Subcutaneous abdominal adipose tissue (tissue), 5 donors: ENCODE data around the gene SDS.

ENCODE experiments used
- H3K27ac ChIP-seq: one replicate; pipeline ENCODE4 v1.7.0; 2013; ENCODE audit warnings: low read depth, mild to moderate bottlenecking, inconsistent platforms, low read length, moderate library complexity
- H3K27me3 ChIP-seq, 5 donors: one replicate each; pipeline ENCODE4 v1.7.0; 2013; ENCODE audit warnings: low read length in 5 of 5, inconsistent platforms in 1 of 5; ENCODE audit not compliant: control insufficient read depth in 5 of 5, insufficient read depth in 4 of 5
- H3K36me3 ChIP-seq, 5 donors: one replicate each; pipeline ENCODE4 v1.7.0; 2013; ENCODE audit warnings: low read length in 5 of 5; ENCODE audit not compliant: control insufficient read depth in 5 of 5, insufficient read depth in 5 of 5
- H3K4me1 ChIP-seq, 5 donors: one replicate each; pipeline ENCODE4 v1.7.0; 2013; ENCODE audit warnings: low read length in 5 of 5, mild to moderate bottlenecking in 3 of 5, moderate library complexity in 1 of 5; ENCODE audit not compliant: control insufficient read depth in 5 of 5, insufficient read depth in 5 of 5
- H3K4me3 ChIP-seq, 5 donors: one replicate each; pipeline ENCODE4 v1.7.0; 2013; ENCODE audit warnings: low read length in 5 of 5, low read depth in 1 of 5
- H3K9ac ChIP-seq, 5 donors: one replicate each; pipeline ENCODE4 v1.7.0; 2013; ENCODE audit warnings: low read length in 5 of 5, mild to moderate bottlenecking in 4 of 5, moderate library complexity in 3 of 5
- H3K9me3 ChIP-seq, 5 donors: one replicate each; pipeline ENCODE4 v1.7.0; 2013; ENCODE audit warnings: low read length in 5 of 5; ENCODE audit not compliant: control insufficient read depth in 5 of 5
- donor health status: healthy.
- donor health status: healthy.
- donor health status: healthy.
- donor health status: healthy.
- donor health status: healthy.

The SDS gene

GRCh38 chr12:113401066-113402000 is 2.4 kb downstream of the SDS start:
- Histone ChIP-seq H3K9ac (no peak overlapping the region), H3K36me3 (no peaks in the 10 kb centered on the region), H3K9me3 (no peaks in the 10 kb centered on the region), H3K27me3 (peaks cover 0 to 12% (median 6%) of the 10 kb centered on the region in 5 donors), H3K4me1 (peaks cover 0 to 14% (median 5%) of the 10 kb centered on the region in 5 donors), H3K27ac (no peak overlapping the region), H3K4me3 (peak overlapping the region in 1 of 5 donors; percentile 6)

- Histone ChIP-seq H3K27me3 (peaks cover 0 to 12% (median 6%) of the 10 kb centered on the region in 5 donors), H3K27ac (no peak overlapping the region), H3K4me1 (peaks cover 0 to 14% (median 5%) of the 10 kb centered on the region in 5 donors), H3K4me3 (no peak overlapping the region), H3K9me3 (peaks cover 0 to 3% (median 0%) of the 10 kb centered on the region in 5 donors), H3K9ac (no peak overlapping the region), H3K36me3 (no peaks in the 10 kb centered on the region)
These were observed 3.3 kb downstream of the SDS start for GRCh38 chr12:113400362-113400761.

- Histone ChIP-seq H3K4me1 (peaks cover 0 to 11% (median 5%) of the 10 kb centered on the region in 5 donors), H3K9me3 (peaks cover 0 to 4% (median 0%) of the 10 kb centered on the region in 5 donors), H3K36me3 (no peaks in the 10 kb centered on the region), H3K27me3 (peaks cover 0 to 12% (median 6%) of the 10 kb centered on the region in 5 donors), H3K4me3 (no peak overlapping the region), H3K27ac (no peak overlapping the region), H3K9ac (no peak overlapping the region)
These were observed 4.2 kb downstream of the SDS start for GRCh38 chr12:113399490-113399889.

- peaks cover 0 to 3% (median 2%) of the 10 kb centered on the region in 5 donors for H3K4me1 ChIP-seq
- H3K27ac ChIP-seq, result no peak overlapping the region
- no peak overlapping the region for H3K4me3 ChIP-seq
- H3K9me3 ChIP-seq, result peaks cover 0 to 4% (median 0%) of the 10 kb centered on the region in 5 donors
- peaks cover 0 to 12% (median 6%) of the 10 kb centered on the region in 5 donors for H3K27me3 ChIP-seq
- H3K36me3 ChIP-seq, result no peaks in the 10 kb centered on the region
- no peak overlapping the region for H3K9ac ChIP-seq
These were observed 5.1 kb downstream of the SDS start for GRCh38 chr12:113398346-113399290.

GRCh38 chr12:113397497-113398197 is 6.0 kb downstream of the SDS start:
- no peak overlapping the region for H3K9ac ChIP-seq
- H3K4me1 ChIP-seq, result no peaks in the 10 kb centered on the region

GRCh38 chr12:113396828-113397496 is 6.7 kb downstream of the SDS start:
- no peak overlapping the region for H3K27ac ChIP-seq
- H3K4me1 ChIP-seq, result no peaks in the 10 kb centered on the region
- peaks cover 0 to 12% (median 6%) of the 10 kb centered on the region in 5 donors for H3K27me3 ChIP-seq
- H3K36me3 ChIP-seq, result peaks cover 0 to under 1% (median 0%) of the 10 kb centered on the region in 5 donors
- peaks cover 0 to 5% (median 2%) of the 10 kb centered on the region in 5 donors for H3K9me3 ChIP-seq
- no peak overlapping the region for H3K9ac ChIP-seq
- H3K4me3 ChIP-seq, result no peak overlapping the region

More at GRCh38 chr12:113397497-113398197, 6.0 kb downstream of the SDS start:
- peaks cover 0 to 5% (median 2%) of the 10 kb centered on the region in 5 donors for H3K9me3 ChIP-seq
- no peak overlapping the region for H3K27ac ChIP-seq
- H3K36me3 ChIP-seq, result no peaks in the 10 kb centered on the region
- no peak overlapping the region for H3K4me3 ChIP-seq
- H3K27me3 ChIP-seq, result peaks cover 0 to 12% (median 6%) of the 10 kb centered on the region in 5 donors

- H3K4me3 ChIP-seq, result no peak overlapping the region
- H3K27me3 ChIP-seq, result peaks cover 0 to 12% (median 6%) of the 10 kb centered on the region in 5 donors
- H3K9ac ChIP-seq, result no peak overlapping the region
- H3K9me3 ChIP-seq, result peaks cover 0 to 5% (median 2%) of the 10 kb centered on the region in 5 donors
- H3K4me1 ChIP-seq, result no peaks in the 10 kb centered on the region
- no peak overlapping the region for H3K27ac ChIP-seq
- H3K36me3 ChIP-seq, result peaks cover 0 to 7% (median 1%) of the 10 kb centered on the region in 5 donors
These were observed 7.5 kb downstream of the SDS start for GRCh38 chr12:113396200-113396599.

GRCh38 chr12:113395119-113395518 is 8.6 kb downstream of the SDS start:
- no peaks in the 10 kb centered on the region for H3K4me1 ChIP-seq
- peaks cover 0 to 12% (median 6%) of the 10 kb centered on the region in 5 donors for H3K27me3 ChIP-seq
- H3K27ac ChIP-seq, result no peak overlapping the region
- no peak overlapping the region for H3K9ac ChIP-seq
- H3K4me3 ChIP-seq, result no peak overlapping the region
- peaks cover 0 to 5% (median 2%) of the 10 kb centered on the region in 5 donors for H3K9me3 ChIP-seq
- peaks cover 4 to 18% (median 12%) of the 10 kb centered on the region in 5 donors for H3K36me3 ChIP-seq

- H3K4me3 ChIP-seq, result no peak overlapping the region
- no peak overlapping the region for H3K27ac ChIP-seq
- peaks cover 4 to 30% (median 25%) of the 10 kb centered on the region in 5 donors for H3K36me3 ChIP-seq
- H3K27me3 ChIP-seq, result peaks cover 0 to 2% (median 0%) of the 10 kb centered on the region in 5 donors
- H3K4me1 ChIP-seq, result no peaks in the 10 kb centered on the region
- no peak overlapping the region for H3K9ac ChIP-seq
- peaks cover 0 to 5% (median 2%) of the 10 kb centered on the region in 5 donors for H3K9me3 ChIP-seq
These were observed 9.9 kb downstream of the SDS start for GRCh38 chr12:113393749-113394148.
